HCT116 (cell line): Measurements from ENCODE around the gene ABCA1. TPM values are rescaled to one million over a fixed set of nuclear protein-coding genes. Genes with fewer than 3 reads are reported as not detected.

Experiments used
- ATAC-seq: fragments of 200-7000 bp; cut with Tn5 transposase; 2 replicates; pipeline ENCODE4 v1.9.1; 2020; ENCODE audit warnings: mild to moderate bottlenecking, moderate library complexity
- BruUV-seq: library from RNA; stranded (reverse); fragments of 400-500 nt; replicated peaks from 2 replicates; lab custom pipeline; 2021; lab: Mats Ljungman, UMichigan
- CTCF ChIA-PET: fragments of 300-600 bp; sonication (Branson Sonifier 250); formaldehyde crosslinking; loops from one replicate; lab custom pipeline; 2021; ENCODE audit warnings: antibody characterized with exemption; lab: Charles Lee
- POLR2A ChIA-PET: fragments of 300-600, 350-600 bp; sonication (Branson Sonifier 250); formaldehyde crosslinking; loops from one replicate; lab custom pipeline; 2021; ENCODE audit warnings: antibody characterized with exemption; lab: Charles Lee
- RAD21 ChIA-PET, 2 experiments: fragments of 300-600 bp; sonication (Branson Sonifier 250); formaldehyde crosslinking; loops; one replicate each; lab custom pipeline; 2023; ENCODE audit warnings: low total read pairs in 2 of 2; ENCODE audit not compliant: uncharacterized antibody in 2 of 2, unreplicated experiment in 2 of 2, low non-redundant PET in 1 of 2; lab: Charles Lee
- DNase-seq: peaks from one replicate; pipeline ENCODE4 v3.0.0-alpha.2; 2010; ENCODE audit warnings: low read depth, low spot score
- H2AFZ ChIP-seq: fragments of 200-600 bp; shearing (Covaris generic), sonication (generic); 2 replicates; pipeline ENCODE4 v1.6.1; 2017; ENCODE audit warnings: low read depth, mixed run types, mixed read lengths, antibody characterized with exemption, low read length; ENCODE audit not compliant: poor library complexity, severe bottlenecking
- H3K27ac ChIP-seq: 2 replicates; pipeline ENCODE4 v1.5.1; 2012; ENCODE audit warnings: low read depth, low read length
- H3K27me3 ChIP-seq: fragments of 200-600 bp; sonication (generic); 2 replicates; pipeline ENCODE4 v1.6.1; 2016; ENCODE audit warnings: mixed run types, low read length, mixed read lengths; ENCODE audit not compliant: insufficient read depth
- H3K36me3 ChIP-seq, 2 experiments: fragments of 200-500 bp in 1 of 2; fragments of 200-600 bp in 1 of 2; sonication (Bioruptor generic) in 1 of 2; sonication (generic) in 1 of 2; 2 replicates each; pipeline versions ENCODE4 v1.5.1 to v1.6.1; 2014 to 2016; ENCODE audit warnings: low read length in 2 of 2, inconsistent platforms in 1 of 2, mixed read lengths in 1 of 2, mixed run types in 1 of 2; ENCODE audit not compliant: insufficient read depth in 2 of 2, control insufficient read depth in 1 of 2
- H3K4me1 ChIP-seq, 2 experiments: fragments of 200-600 bp in 1 of 2; sonication (generic) in 1 of 2; 2 replicates each; pipeline versions ENCODE4 v1.5.1 to v1.6.1; 2012 to 2017; ENCODE audit warnings: low read length in 2 of 2, inconsistent platforms in 1 of 2, mild to moderate bottlenecking in 1 of 2, mixed read lengths in 1 of 2, mixed run types in 1 of 2, moderate library complexity in 1 of 2; ENCODE audit not compliant: insufficient read depth in 2 of 2, control insufficient read depth in 1 of 2
- H3K4me2 ChIP-seq: fragments of 200-600 bp; sonication (generic); 2 replicates; pipeline ENCODE4 v1.6.1; 2017; ENCODE audit warnings: mixed run types, low read length, mixed read lengths
- H3K4me3 ChIP-seq, 2 experiments: fragments of 200-600 bp in 1 of 2; sonication (generic) in 1 of 2; replicated peaks in 1 of 2; 2 replicates each; pipeline ENCODE4 v1.5.1; 2011 to 2016; ENCODE audit warnings: low read length in 2 of 2, control low read depth in 1 of 2, low read depth in 1 of 2, mild to moderate bottlenecking in 1 of 2, mixed read lengths in 1 of 2, mixed run types in 1 of 2
- H3K79me2 ChIP-seq: fragments of 200-600 bp; sonication (generic); 2 replicates; pipeline ENCODE4 v1.6.1; 2017; ENCODE audit warnings: mild to moderate bottlenecking, mixed run types, low read length, moderate library complexity, mixed read lengths; ENCODE audit not compliant: insufficient read depth
- H3K9ac ChIP-seq: fragments of 200-600 bp; sonication (generic); 2 replicates; pipeline ENCODE4 v1.6.1; 2016; ENCODE audit warnings: low read length, mixed read lengths
- H3K9me2 ChIP-seq: fragments of 200-600 bp; sonication (generic), shearing (Covaris generic); 2 replicates; pipeline ENCODE4 v1.6.1; 2017; ENCODE audit warnings: mixed run types, mild to moderate bottlenecking, moderate library complexity; ENCODE audit not compliant: insufficient read depth
- H3K9me3 ChIP-seq, 2 experiments: fragments of 200-500 bp in 1 of 2; fragments of 200-600 bp in 1 of 2; sonication (Bioruptor generic) in 1 of 2; sonication (generic) in 1 of 2; 2 replicates each; pipeline ENCODE4 v1.6.1; 2014 to 2017; ENCODE audit warnings: low read length in 2 of 2, mixed read lengths in 2 of 2, inconsistent platforms in 1 of 2, low read depth in 1 of 2, mild to moderate bottlenecking in 1 of 2, mixed run types in 1 of 2, moderate library complexity in 1 of 2; ENCODE audit not compliant: control insufficient read depth in 1 of 2, insufficient read depth in 1 of 2
- H4K20me1 ChIP-seq: fragments of 200-600 bp; sonication (generic), shearing (Covaris generic); 2 replicates; pipeline ENCODE4 v1.6.1; 2017; ENCODE audit warnings: mixed run types, mild to moderate bottlenecking, moderate library complexity; ENCODE audit not compliant: insufficient read depth
- CBX3 ChIP-seq: IDR thresholded peaks from 2 replicates; pipeline ENCODE4 v1.6.1; 2012; ENCODE audit warnings: low read depth
- CEBPB ChIP-seq: IDR thresholded peaks from 2 replicates; pipeline ENCODE4 v1.6.1; 2012; ENCODE audit warnings: low read depth
- ELF1 ChIP-seq: IDR thresholded peaks from 2 replicates; pipeline ENCODE4 v1.6.1; 2012; ENCODE audit warnings: low read depth, borderline replicate concordance
- EZH2 ChIP-seq: fragments of 200-600 bp; sonication (generic); IDR thresholded peaks from 2 replicates; pipeline ENCODE4 v1.6.1; 2017; ENCODE audit warnings: antibody characterized with exemption, mixed run types
- EZH2phosphoT487 ChIP-seq: fragments of 200-600 bp; IDR thresholded peaks from 2 replicates; pipeline ENCODE4 v1.6.1; 2018; ENCODE audit warnings: antibody characterized with exemption, borderline replicate concordance
- FOSL1 ChIP-seq: IDR thresholded peaks from 2 replicates; pipeline ENCODE4 v1.6.1; 2012; ENCODE audit warnings: low read depth
- JUND ChIP-seq: IDR thresholded peaks from 2 replicates; pipeline ENCODE4 v1.6.1; 2012
- POLR2A ChIP-seq: IDR thresholded peaks from 2 replicates; pipeline ENCODE4 v1.7.0; 2011; ENCODE audit warnings: borderline replicate concordance; ENCODE audit not compliant: insufficient read depth, insufficient read length; ENCODE audit errors: extremely low read depth
- POLR2AphosphoS5 ChIP-seq: IDR thresholded peaks from 2 replicates; pipeline ENCODE4 v1.6.1; 2011; ENCODE audit warnings: mild to moderate bottlenecking, low read depth, low read length, moderate library complexity
- RAD21 ChIP-seq: IDR thresholded peaks from 2 replicates; pipeline ENCODE4 v1.6.1; 2012; ENCODE audit warnings: low read depth, mild to moderate bottlenecking
- SP1 ChIP-seq: IDR thresholded peaks from 2 replicates; pipeline ENCODE4 v1.6.1; 2012; ENCODE audit warnings: low read depth
- SRF ChIP-seq: IDR thresholded peaks from 2 replicates; pipeline ENCODE4 v1.6.1; 2012; ENCODE audit warnings: low read depth
- TCF7L2 ChIP-seq: IDR thresholded peaks from 2 replicates; pipeline ENCODE4 v1.7.0; 2011; ENCODE audit warnings: borderline replicate concordance, inconsistent platforms; ENCODE audit not compliant: insufficient read depth, insufficient read length; ENCODE audit errors: extremely low read depth
- YY1 ChIP-seq: IDR thresholded peaks from 2 replicates; pipeline ENCODE4 v1.6.1; 2011; ENCODE audit warnings: low read length, low read depth, moderate library complexity, mild to moderate bottlenecking; ENCODE audit not compliant: insufficient replicate concordance; ENCODE audit errors: extremely low read depth
- ZFX ChIP-seq: fragments of 450-650 bp; IDR thresholded peaks from 2 replicates; pipeline ENCODE4 v1.6.1; 2017
- intact Hi-C: fragments of 100-400 bp; cut with micrococcal nuclease; formaldehyde crosslinking; loops from 2 replicates; pipeline ENCODE4 v1.10.0; 2022
- total RNA-seq: library from RNA; stranded (reverse); gene quantifications from one replicate; pipeline ENCODE4 v1.2.1, GENCODE V29; 2021; ENCODE audit not compliant: unreplicated experiment
- TF ChIP-seq, protein P1 (sequence below): IDR thresholded peaks from 2 replicates; pipeline ENCODE4 v1.6.1; 2012; ENCODE audit warnings: low read depth
- TF ChIP-seq, protein P2 (sequence below), 3 experiments: fragments of 200-600 bp in 1 of 3; sonication (generic) in 1 of 3; IDR thresholded peaks in 2 of 3; conservative IDR thresholded peaks in 1 of 3; 2 replicates each; pipeline ENCODE4 v1.5.1; 2012 to 2017; ENCODE audit warnings: low read depth in 2 of 3, low read length in 2 of 3, antibody characterized with exemption in 1 of 3, borderline replicate concordance in 1 of 3, control low read depth in 1 of 3, mild to moderate bottlenecking in 1 of 3, mixed read lengths in 1 of 3, mixed run types in 1 of 3, moderate library complexity in 1 of 3; ENCODE audit not compliant: insufficient read depth in 1 of 3
- TF ChIP-seq, protein P3 (sequence below): IDR thresholded peaks from 2 replicates; pipeline ENCODE4 v1.6.1; 2012
- TF ChIP-seq, protein P4 (sequence below): IDR thresholded peaks from 2 replicates; pipeline ENCODE4 v1.6.1; 2012
- TF ChIP-seq, protein P5 (sequence below): IDR thresholded peaks from 2 replicates; pipeline ENCODE4 v1.6.1; 2011; ENCODE audit warnings: mild to moderate bottlenecking, low read length, moderate library complexity; ENCODE audit not compliant: insufficient replicate concordance; ENCODE audit errors: extremely low read depth

ABCA1 gene
- total RNA-seq, 1 experiment from 2014 or later: 0.89 TPM

DNA sequence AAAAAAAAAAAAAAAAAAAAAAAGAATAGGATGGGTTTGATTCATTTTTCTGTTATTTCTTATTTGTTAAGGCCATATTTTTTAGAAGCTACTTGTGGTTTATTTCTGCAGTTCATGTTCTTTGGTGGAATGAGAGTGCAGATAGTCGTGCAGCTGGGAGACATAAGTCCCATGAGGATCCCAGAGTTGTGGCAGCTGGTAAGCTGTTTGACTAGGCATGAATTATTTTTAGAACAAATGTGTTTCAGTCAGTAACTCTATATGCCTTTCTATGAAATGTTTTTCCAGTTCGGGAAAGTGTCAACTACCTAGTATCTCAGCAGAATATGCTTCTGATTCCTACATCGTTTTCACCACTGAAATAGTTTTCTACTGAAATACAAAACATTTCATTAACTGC is 169.0 kb downstream of the ABCA1 start:
- POLR2A ChIA-PET: no interaction called here

More for the DNA sequence above, 169.0 kb downstream of the ABCA1 start:
- no peaks in the 10 kb centered on the region; the same call in 1 of the 2 replicates for H3K9me2 ChIP-seq
- H3K9ac ChIP-seq: no peak overlapping the region
- no peak overlapping the region for H2AFZ ChIP-seq
- TF ChIP-seq, protein P1, sequence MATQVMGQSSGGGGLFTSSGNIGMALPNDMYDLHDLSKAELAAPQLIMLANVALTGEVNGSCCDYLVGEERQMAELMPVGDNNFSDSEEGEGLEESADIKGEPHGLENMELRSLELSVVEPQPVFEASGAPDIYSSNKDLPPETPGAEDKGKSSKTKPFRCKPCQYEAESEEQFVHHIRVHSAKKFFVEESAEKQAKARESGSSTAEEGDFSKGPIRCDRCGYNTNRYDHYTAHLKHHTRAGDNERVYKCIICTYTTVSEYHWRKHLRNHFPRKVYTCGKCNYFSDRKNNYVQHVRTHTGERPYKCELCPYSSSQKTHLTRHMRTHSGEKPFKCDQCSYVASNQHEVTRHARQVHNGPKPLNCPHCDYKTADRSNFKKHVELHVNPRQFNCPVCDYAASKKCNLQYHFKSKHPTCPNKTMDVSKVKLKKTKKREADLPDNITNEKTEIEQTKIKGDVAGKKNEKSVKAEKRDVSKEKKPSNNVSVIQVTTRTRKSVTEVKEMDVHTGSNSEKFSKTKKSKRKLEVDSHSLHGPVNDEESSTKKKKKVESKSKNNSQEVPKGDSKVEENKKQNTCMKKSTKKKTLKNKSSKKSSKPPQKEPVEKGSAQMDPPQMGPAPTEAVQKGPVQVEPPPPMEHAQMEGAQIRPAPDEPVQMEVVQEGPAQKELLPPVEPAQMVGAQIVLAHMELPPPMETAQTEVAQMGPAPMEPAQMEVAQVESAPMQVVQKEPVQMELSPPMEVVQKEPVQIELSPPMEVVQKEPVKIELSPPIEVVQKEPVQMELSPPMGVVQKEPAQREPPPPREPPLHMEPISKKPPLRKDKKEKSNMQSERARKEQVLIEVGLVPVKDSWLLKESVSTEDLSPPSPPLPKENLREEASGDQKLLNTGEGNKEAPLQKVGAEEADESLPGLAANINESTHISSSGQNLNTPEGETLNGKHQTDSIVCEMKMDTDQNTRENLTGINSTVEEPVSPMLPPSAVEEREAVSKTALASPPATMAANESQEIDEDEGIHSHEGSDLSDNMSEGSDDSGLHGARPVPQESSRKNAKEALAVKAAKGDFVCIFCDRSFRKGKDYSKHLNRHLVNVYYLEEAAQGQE: no peak
- no peak for TF ChIP-seq EZH2phosphoT487
- no peak for TF ChIP-seq POLR2AphosphoS5
- TF ChIP-seq FOSL1: no peak
- TF ChIP-seq YY1: no peak
- TF ChIP-seq POLR2A: no peak
- no peak for TF ChIP-seq SP1
- TF ChIP-seq TCF7L2: no peak
- TF ChIP-seq, protein P2, sequence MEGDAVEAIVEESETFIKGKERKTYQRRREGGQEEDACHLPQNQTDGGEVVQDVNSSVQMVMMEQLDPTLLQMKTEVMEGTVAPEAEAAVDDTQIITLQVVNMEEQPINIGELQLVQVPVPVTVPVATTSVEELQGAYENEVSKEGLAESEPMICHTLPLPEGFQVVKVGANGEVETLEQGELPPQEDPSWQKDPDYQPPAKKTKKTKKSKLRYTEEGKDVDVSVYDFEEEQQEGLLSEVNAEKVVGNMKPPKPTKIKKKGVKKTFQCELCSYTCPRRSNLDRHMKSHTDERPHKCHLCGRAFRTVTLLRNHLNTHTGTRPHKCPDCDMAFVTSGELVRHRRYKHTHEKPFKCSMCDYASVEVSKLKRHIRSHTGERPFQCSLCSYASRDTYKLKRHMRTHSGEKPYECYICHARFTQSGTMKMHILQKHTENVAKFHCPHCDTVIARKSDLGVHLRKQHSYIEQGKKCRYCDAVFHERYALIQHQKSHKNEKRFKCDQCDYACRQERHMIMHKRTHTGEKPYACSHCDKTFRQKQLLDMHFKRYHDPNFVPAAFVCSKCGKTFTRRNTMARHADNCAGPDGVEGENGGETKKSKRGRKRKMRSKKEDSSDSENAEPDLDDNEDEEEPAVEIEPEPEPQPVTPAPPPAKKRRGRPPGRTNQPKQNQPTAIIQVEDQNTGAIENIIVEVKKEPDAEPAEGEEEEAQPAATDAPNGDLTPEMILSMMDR (IDR thresholded peaks at IDR 0.05 in 2 of 3, conservative IDR thresholded peaks at IDR 0.05 in 1 of 3; ENCODE audit: borderline replicate concordance in 1 of 3, insufficient read depth in 1 of 3, low read depth in 2 of 3, low read length in 2 of 3): no peak
- TF ChIP-seq ZFX: no peak
- TF ChIP-seq, protein P3, sequence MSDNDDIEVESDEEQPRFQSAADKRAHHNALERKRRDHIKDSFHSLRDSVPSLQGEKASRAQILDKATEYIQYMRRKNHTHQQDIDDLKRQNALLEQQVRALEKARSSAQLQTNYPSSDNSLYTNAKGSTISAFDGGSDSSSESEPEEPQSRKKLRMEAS: no peak
- no peak for TF ChIP-seq EZH2
- TF ChIP-seq CBX3: no peak
- TF ChIP-seq ELF1: no peak
- TF ChIP-seq, protein P4, sequence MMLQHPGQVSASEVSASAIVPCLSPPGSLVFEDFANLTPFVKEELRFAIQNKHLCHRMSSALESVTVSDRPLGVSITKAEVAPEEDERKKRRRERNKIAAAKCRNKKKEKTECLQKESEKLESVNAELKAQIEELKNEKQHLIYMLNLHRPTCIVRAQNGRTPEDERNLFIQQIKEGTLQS: no peak
- TF ChIP-seq, protein P5, sequence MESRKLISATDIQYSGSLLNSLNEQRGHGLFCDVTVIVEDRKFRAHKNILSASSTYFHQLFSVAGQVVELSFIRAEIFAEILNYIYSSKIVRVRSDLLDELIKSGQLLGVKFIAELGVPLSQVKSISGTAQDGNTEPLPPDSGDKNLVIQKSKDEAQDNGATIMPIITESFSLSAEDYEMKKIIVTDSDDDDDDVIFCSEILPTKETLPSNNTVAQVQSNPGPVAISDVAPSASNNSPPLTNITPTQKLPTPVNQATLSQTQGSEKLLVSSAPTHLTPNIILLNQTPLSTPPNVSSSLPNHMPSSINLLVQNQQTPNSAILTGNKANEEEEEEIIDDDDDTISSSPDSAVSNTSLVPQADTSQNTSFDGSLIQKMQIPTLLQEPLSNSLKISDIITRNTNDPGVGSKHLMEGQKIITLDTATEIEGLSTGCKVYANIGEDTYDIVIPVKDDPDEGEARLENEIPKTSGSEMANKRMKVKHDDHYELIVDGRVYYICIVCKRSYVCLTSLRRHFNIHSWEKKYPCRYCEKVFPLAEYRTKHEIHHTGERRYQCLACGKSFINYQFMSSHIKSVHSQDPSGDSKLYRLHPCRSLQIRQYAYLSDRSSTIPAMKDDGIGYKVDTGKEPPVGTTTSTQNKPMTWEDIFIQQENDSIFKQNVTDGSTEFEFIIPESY: no peak
- TF ChIP-seq RAD21: no peak
- TF ChIP-seq CEBPB: no peak
- TF ChIP-seq JUND: no peak
- TF ChIP-seq SRF: no peak
- intact Hi-C loops: no loop called here
- no peaks in the 10 kb centered on the region for H4K20me1 ChIP-seq
- no peaks in the 10 kb centered on the region for H3K36me3 ChIP-seq
- H3K4me1 ChIP-seq: no peaks in the 10 kb centered on the region
- no peak overlapping the region for H3K27ac ChIP-seq
- no peak overlapping the region for H3K4me3 ChIP-seq
- DNase-seq (no peak), ATAC-seq (no peak)
- H3K79me2 ChIP-seq: no peaks in the 10 kb centered on the region
- no peaks in the 10 kb centered on the region for H3K27me3 ChIP-seq
- H3K9me3 ChIP-seq: no peaks in the 10 kb centered on the region
- BruUV-seq: no TSS peak
- H3K4me2 ChIP-seq: no peak overlapping the region
- CTCF ChIA-PET: no interaction called here
- RAD21 ChIA-PET: interaction anchor here in 1 of 2 experiments (0.7 kb wide), 1 partner anchor 168 kb away, joined by 4 read pairs; no protein-coding TSS in a partner anchor
